ENCODE results near the gene TAOK3. TPM values are rescaled to one million over a fixed set of nuclear protein-coding genes. Genes with fewer than 3 reads are reported as not detected.

TAOK3 gene
- total and polyA plus RNA-seq, 2 donors (not counting 3 experiments of a cell fraction or from before 2014, with no cell fraction given) = 11.3 to 23.1 TPM

GRCh38 chr12:118299791-118300460 lies 72.8 kb downstream of the TAOK3 start:
- no peak for FAIRE-seq
- peaks cover 7% of the 10 kb centered on the region for H3K79me2 ChIP-seq (ENCODE audit: control insufficient read depth, insufficient read depth, low read length)
- ChIA-PET POLR2A (no interaction called here), CTCF (interaction anchor here (1.1 to 2.1 kb wide), 7 partner anchors 10 to 116 kb away, joined by 3 to 17 read pairs (median 4); partner anchors contain the start of gene SUDS3)
- no peak overlapping the region for H3K27ac ChIP-seq (ENCODE audit: insufficient read depth, low read depth, low read length)
- H3K4me2 ChIP-seq (ENCODE audit: insufficient read depth, low read length) = no peak overlapping the region
- no peak overlapping the region for H3K4me3 ChIP-seq (replicated peaks in 1 of 3; ENCODE audit: insufficient read depth in 1 of 3, low read depth in 1 of 3, low read length in 3 of 3)
- no peak overlapping the region for H3K9ac ChIP-seq (replicated peaks; ENCODE audit: extremely low read depth, insufficient read depth, low read length)
- no peaks in the 10 kb centered on the region for H4K20me1 ChIP-seq (replicated peaks; ENCODE audit: control insufficient read depth, extremely low read depth, insufficient read depth, low read length)
- H3K36me3 ChIP-seq (ENCODE audit: control insufficient read depth in 2 of 2, extremely low read depth in 1 of 2, insufficient read depth in 2 of 2, low read length in 2 of 2) = no peaks in the 10 kb centered on the region
- dilution Hi-C loops (cut with MboI; ENCODE audit: extremely low pct_ligation_motif_present, low sequenced_read_pairs) = no loop called here
- H3K9me3 ChIP-seq (replicated peaks; ENCODE audit: control insufficient read depth, insufficient read depth, low read length) = no peaks in the 10 kb centered on the region
- no peak for TF ChIP-seq FOS (IDR thresholded peaks at IDR 0.05; ENCODE audit: borderline replicate concordance, insufficient read depth, low read length)
- no peak for TF ChIP-seq POLR2AphosphoS5 (IDR thresholded peaks at IDR 0.05; ENCODE audit: insufficient read depth, low read depth, low read length)
- no peak for TF ChIP-seq POLR2A (IDR thresholded peaks at IDR 0.05; ENCODE audit: low read depth, low read length)
- TF ChIP-seq CTCF (IDR thresholded peaks at IDR 0.05; ENCODE audit: extremely low read depth in 1 of 2, insufficient read depth in 1 of 2, low read depth in 1 of 2, low read length in 2 of 2) = no peak
- TF ChIP-seq MYC (IDR thresholded peaks at IDR 0.05; ENCODE audit: low read depth, low read length) = no peak
- no peak for TF ChIP-seq EZH2 (IDR thresholded peaks at IDR 0.05; ENCODE audit: borderline replicate concordance, low read depth, low read length, severe bottlenecking)
- TF ChIP-seq JUN (IDR thresholded peaks at IDR 0.05; ENCODE audit: borderline replicate concordance, insufficient read depth, insufficient read length, low read depth) = no peak
- no peak for TF ChIP-seq GATA2 (IDR thresholded peaks at IDR 0.05; ENCODE audit: insufficient read depth, insufficient read length, low read depth, low read length)
- no peak for TF ChIP-seq MAX (IDR thresholded peaks at IDR 0.05; ENCODE audit: insufficient read depth, insufficient read length)
- H3K4me1 ChIP-seq (ENCODE audit: control insufficient read depth, extremely low read depth, insufficient read depth, low read length) = peaks cover 6% of the 10 kb centered on the region
- H3K27me3 ChIP-seq (ENCODE audit: control insufficient read depth in 2 of 2, insufficient read depth in 2 of 2, low read length in 2 of 2) = no peaks in the 10 kb centered on the region
- DNase-seq (ENCODE audit: low read depth, low spot score) = no peak
- intact Hi-C loops (cut with micrococcal nuclease) = no loop called here
- H3K9me1 ChIP-seq (replicated peaks; ENCODE audit: control insufficient read depth, extremely low read depth, insufficient read depth, low read length) = no peaks in the 10 kb centered on the region
- no peak overlapping the region for H2AFZ ChIP-seq (ENCODE audit: low read depth, low read length)
- BruUV-seq (replicated peaks) = no TSS peak

All from endothelial cell of umbilical vein (primary cell).